Endothelial cell of umbilical vein (primary cell): ENCODE data around the gene PLOD1. TPM values are rescaled to one million over a fixed set of nuclear protein-coding genes. Genes with fewer than 3 reads are reported as not detected.
A peak's percentile ranks its signal among the peaks of the same experiment; 100 is the strongest.

ENCODE experiments used
- BruUV-seq: library from RNA; stranded (reverse); fragments of 400-500 nt; replicated peaks from 2 replicates; lab custom pipeline; 2021; lab: Mats Ljungman, UMichigan
- CTCF ChIA-PET: fragments of 300-600, 350-600 bp; sonication (Branson Sonifier 250); formaldehyde crosslinking; loops from one replicate; lab custom pipeline; 2021; ENCODE audit warnings: antibody characterized with exemption, inconsistent platforms; lab: Charles Lee
- POLR2A ChIA-PET: fragments of 300-600, 350-600 bp; sonication (Branson Sonifier 250); formaldehyde crosslinking; loops from one replicate; lab custom pipeline; 2021; ENCODE audit warnings: antibody characterized with exemption, inconsistent platforms; lab: Charles Lee
- DNase-seq: peaks from one replicate; pipeline ENCODE4 v3.0.0-alpha.2; 2011; ENCODE audit warnings: low read depth, low spot score
- FAIRE-seq: peaks from 2 replicates; lab custom pipeline; 2011; peaks lifted over from hg19 to GRCh38; lab: Jason Lieb, UNC
- H2AFZ ChIP-seq: 2 replicates; pipeline ENCODE4 v1.6.0; 2012; ENCODE audit warnings: low read depth, low read length, control low read depth, inconsistent platforms
- H3K27ac ChIP-seq: 2 replicates; pipeline ENCODE4 v1.5.1; 2011; ENCODE audit warnings: low read depth, mild to moderate bottlenecking, control low read depth, low read length, moderate library complexity; ENCODE audit not compliant: insufficient read depth
- H3K27me3 ChIP-seq, 2 experiments: 2 replicates each; pipeline versions ENCODE4 v1.6.0 to v1.6.1; 2011; ENCODE audit warnings: low read length in 2 of 2, mixed read lengths in 1 of 2; ENCODE audit not compliant: control insufficient read depth in 2 of 2, insufficient read depth in 2 of 2
- H3K36me3 ChIP-seq, 2 experiments: 2 replicates in 1 of 2; 3 replicates in 1 of 2; pipeline ENCODE4 v1.5.1; 2011; ENCODE audit warnings: low read length in 2 of 2, mild to moderate bottlenecking in 1 of 2, moderate library complexity in 1 of 2; ENCODE audit not compliant: control insufficient read depth in 2 of 2, insufficient read depth in 2 of 2; ENCODE audit errors: extremely low read depth in 1 of 2
- H3K4me1 ChIP-seq: 3 replicates; pipeline ENCODE4 v1.5.1; 2011; ENCODE audit warnings: mild to moderate bottlenecking, low read length; ENCODE audit not compliant: control insufficient read depth, insufficient read depth; ENCODE audit errors: extremely low read depth
- H3K4me2 ChIP-seq: 2 replicates; pipeline ENCODE4 v1.6.1; 2011; ENCODE audit warnings: low read length, control low read depth, mixed read lengths; ENCODE audit not compliant: insufficient read depth
- H3K4me3 ChIP-seq, 3 experiments: fragments of 200-600 bp in 1 of 3; sonication (generic), shearing (Covaris generic) in 1 of 3; replicated peaks in 1 of 3; 2 replicates each; pipeline ENCODE4 v1.5.1; 2011 to 2016; ENCODE audit warnings: control low read depth in 3 of 3, low read length in 3 of 3, mild to moderate bottlenecking in 2 of 3, inconsistent platforms in 1 of 3, low read depth in 1 of 3, moderate library complexity in 1 of 3; ENCODE audit not compliant: insufficient read depth in 1 of 3
- H3K79me2 ChIP-seq: 2 replicates; pipeline ENCODE4 v1.6.0; 2012; ENCODE audit warnings: low read length, inconsistent platforms; ENCODE audit not compliant: control insufficient read depth, insufficient read depth
- H3K9ac ChIP-seq: replicated peaks from 2 replicates; pipeline ENCODE3; 2011; ENCODE audit warnings: low read length, control low read depth; ENCODE audit not compliant: insufficient read depth; ENCODE audit errors: extremely low read depth
- H3K9me1 ChIP-seq: replicated peaks from 3 replicates; pipeline ENCODE4 v1.6.0; 2011; ENCODE audit warnings: mild to moderate bottlenecking, low read length; ENCODE audit not compliant: control insufficient read depth, insufficient read depth; ENCODE audit errors: extremely low read depth
- H3K9me3 ChIP-seq: replicated peaks from 2 replicates; pipeline ENCODE4 v1.5.1; 2012; ENCODE audit warnings: low read length, inconsistent platforms; ENCODE audit not compliant: control insufficient read depth, insufficient read depth
- H4K20me1 ChIP-seq: replicated peaks from 2 replicates; pipeline ENCODE3; 2011; ENCODE audit warnings: mild to moderate bottlenecking, low read length; ENCODE audit not compliant: control insufficient read depth, insufficient read depth; ENCODE audit errors: extremely low read depth
- EZH2 ChIP-seq: IDR thresholded peaks from 2 replicates; pipeline ENCODE4 v1.6.1; 2012; ENCODE audit warnings: borderline replicate concordance, low read depth, mild to moderate bottlenecking, moderate library complexity, low read length, inconsistent platforms; ENCODE audit not compliant: severe bottlenecking
- JUN ChIP-seq: IDR thresholded peaks from 2 replicates; pipeline ENCODE4 v1.6.1; 2011; ENCODE audit warnings: borderline replicate concordance, low read depth; ENCODE audit not compliant: insufficient read length, insufficient read depth
- POLR2A ChIP-seq: IDR thresholded peaks from 2 replicates; pipeline ENCODE4 v1.6.1; 2012; ENCODE audit warnings: low read depth, mild to moderate bottlenecking, control low read depth, low read length
- POLR2AphosphoS5 ChIP-seq: IDR thresholded peaks from 2 replicates; pipeline ENCODE4 v1.6.1; 2012; ENCODE audit warnings: low read depth, mild to moderate bottlenecking, control low read depth, low read length, moderate library complexity; ENCODE audit not compliant: insufficient read depth
- dilution Hi-C: fragments of 300-500 bp; cut with MboI; formaldehyde crosslinking; loops from one replicate; pipeline ENCODE4 v1.15.0; 2019; ENCODE audit warnings: low sequenced_read_pairs; ENCODE audit not compliant: extremely low pct_ligation_motif_present
- intact Hi-C: fragments of 100-400 bp; cut with micrococcal nuclease; formaldehyde crosslinking; loops from one replicate; pipeline ENCODE4 v1.10.0; 2022
- polyA plus RNA-seq, 4 experiments: library from polyadenylated mRNA; depleted of rRNA in 3 of 4; stranded (reverse) in 3 of 4; unstranded in 1 of 4; fragments of >200 nt; gene quantifications; 2 replicates each; pipeline versions ENCODE4 v1.2.1 to v1.2.3, GENCODE V29; 2011 to 2012; ENCODE audit warnings: missing spikeins in 1 of 4
- total RNA-seq: library from RNA; stranded (reverse); gene quantifications from 2 replicates; pipeline ENCODE4 v1.2.3, GENCODE V29; 2021

The PLOD1 gene
- total and polyA plus RNA-seq, 2 donors (not counting 3 experiments of a cell fraction or from before 2014, with no cell fraction given): 260 to 412 TPM

GRCh38 chr1:11984576-11984975 lies 50.1 kb downstream of the PLOD1 start:
- no TSS peak for BruUV-seq
- DNase-seq (no peak), FAIRE-seq (no peak)
- Histone ChIP-seq H3K4me3 (no peak overlapping the region), H3K9ac (no peak overlapping the region), H3K36me3 (peaks cover 5 to 22% of the 10 kb centered on the region in 2 experiments), H4K20me1 (no peaks in the 10 kb centered on the region), H2AFZ (no peak overlapping the region), H3K27me3 (no peaks in the 10 kb centered on the region), H3K79me2 (peaks cover 67% of the 10 kb centered on the region), H3K9me3 (no peaks in the 10 kb centered on the region), H3K4me1 (peaks cover 28% of the 10 kb centered on the region), H3K9me1 (no peaks in the 10 kb centered on the region), H3K27ac (peak overlapping the region; percentile 86), H3K4me2 (no peak overlapping the region)
- intact Hi-C loops: loop anchor here (5.0 kb wide), 1 partner anchor 302 kb away; the partner anchor contains the start of gene MAD2L2
- dilution Hi-C loops: no loop called here
- ChIA-PET POLR2A (interaction anchor here (2.5 kb wide), 1 partner anchor 76 kb away, joined by 8 read pairs; no protein-coding TSS in a partner anchor), CTCF (interaction anchor here (0.6 kb wide), 2 partner anchors 16 to 77 kb away, joined by 3 read pairs; no protein-coding TSS in a partner anchor)
- no peak for TF ChIP-seq POLR2AphosphoS5

GRCh38 chr1:11985171-11985570 lies 50.7 kb downstream of the PLOD1 start:
- Histone ChIP-seq H3K9me3 (no peaks in the 10 kb centered on the region), H3K27me3 (no peaks in the 10 kb centered on the region), H3K9me1 (no peaks in the 10 kb centered on the region), H3K4me1 (peaks cover 26% of the 10 kb centered on the region), H3K4me2 (peak overlapping the region; percentile 84), H3K9ac (peak overlapping the region; percentile 53), H3K36me3 (peaks cover 8 to 26% of the 10 kb centered on the region in 2 experiments), H3K27ac (peak overlapping the region; percentile 86), H2AFZ (no peak overlapping the region), H3K79me2 (peaks cover 67% of the 10 kb centered on the region), H3K4me3 (no peak overlapping the region), H4K20me1 (no peaks in the 10 kb centered on the region)
- no TSS peak for BruUV-seq
- FAIRE-seq (no peak), DNase-seq (no peak)
- CTCF ChIA-PET: interaction anchor here (0.6 to 1.4 kb wide), 3 partner anchors 15 to 920 kb away, joined by 3 to 4 read pairs (median 3); no protein-coding TSS in a partner anchor
- dilution Hi-C loops (no loop called here), intact Hi-C loops (no loop called here)
- POLR2A ChIA-PET: interaction anchor here (1.1 to 2.5 kb wide), 2 partner anchors 76 to 77 kb away, joined by 5 to 8 read pairs; no protein-coding TSS in a partner anchor
- TF ChIP-seq POLR2A (no peak), JUN (no peak), EZH2 (no peak)
